GM15510 (cell line): ENCODE data around the gene TEX11.

Experiments
- POLR2A ChIP-seq: IDR thresholded peaks from 3 replicates; pipeline ENCODE4 v1.6.1; 2011; ENCODE audit warnings: borderline replicate concordance; ENCODE audit not compliant: insufficient read length; ENCODE audit errors: extremely low read depth

Gene TEX11

DNA sequence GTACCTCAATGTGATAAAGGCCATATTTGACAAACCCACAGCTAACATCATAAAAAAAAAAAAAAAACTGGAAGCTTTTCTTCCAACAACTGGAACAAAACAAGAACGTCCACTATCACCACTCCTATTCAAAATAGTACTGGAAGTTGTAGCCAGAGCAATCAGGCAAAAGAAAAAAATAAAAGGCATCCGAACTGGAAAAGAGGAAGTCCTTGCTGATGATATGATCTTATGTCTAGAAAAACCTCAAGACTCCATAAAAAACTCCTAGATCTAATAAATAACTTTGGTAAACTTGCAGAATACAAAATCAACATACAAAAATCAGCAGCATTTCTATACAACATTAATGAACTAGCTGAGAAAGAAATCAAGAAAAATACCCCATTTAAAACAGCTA lies 134.3 kb downstream of the TEX11 start:
- TF ChIP-seq POLR2A, result no peak

DNA sequence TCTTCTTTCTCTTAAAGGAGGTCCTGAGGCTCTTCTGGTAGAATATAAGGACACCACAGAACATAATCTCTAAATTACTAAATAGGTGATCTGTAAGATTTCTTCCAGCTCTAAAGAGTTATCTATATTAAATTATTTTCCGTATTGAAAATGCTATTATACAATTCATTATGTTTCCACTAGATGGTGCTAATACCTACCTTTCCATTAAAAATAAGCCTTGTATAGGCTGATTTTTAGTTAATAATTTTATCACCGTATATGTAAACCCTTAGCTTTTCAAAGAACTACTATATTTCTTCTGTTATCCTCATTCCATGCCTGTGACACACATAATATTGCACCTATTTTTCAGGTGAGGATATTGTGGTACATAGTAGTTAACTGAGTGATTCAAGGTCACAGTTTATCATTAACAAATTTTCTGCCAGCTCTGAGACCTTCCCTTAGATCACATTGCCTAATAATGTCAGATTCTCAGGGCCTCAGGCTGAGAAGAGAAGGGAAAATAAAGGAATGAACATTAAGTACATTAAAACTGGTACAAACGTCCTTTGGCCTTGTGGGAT lies 138.8 kb downstream of the TEX11 start:
- no peak for TF ChIP-seq POLR2A

DNA sequence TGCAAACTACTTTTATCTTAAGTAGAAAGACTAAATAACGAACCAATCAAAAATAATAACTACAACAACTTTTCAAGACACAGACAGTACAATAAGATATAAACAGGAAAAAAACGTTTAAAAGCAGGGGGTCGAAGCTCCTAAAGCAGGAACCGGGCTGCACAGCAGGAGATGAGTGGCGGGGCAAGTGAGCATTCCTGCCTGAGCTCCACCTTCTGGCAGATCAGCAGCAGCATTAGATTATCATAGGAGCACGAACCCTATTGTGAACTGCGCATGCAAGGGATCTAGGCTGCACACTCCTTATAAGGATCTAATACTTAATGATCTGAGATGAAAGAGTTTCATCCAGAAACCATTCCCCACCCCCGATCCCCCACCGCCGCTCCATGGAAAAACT lies 146.2 kb downstream of the TEX11 start:
- no peak for TF ChIP-seq POLR2A

- TF ChIP-seq POLR2A, result no peak
These were observed 152.7 kb downstream of the TEX11 start for GRCh38 chrX:70755850-70756249.

- TF ChIP-seq POLR2A, result no peak
These were observed 154.2 kb downstream of the TEX11 start for GRCh38 chrX:70754169-70754848.

DNA sequence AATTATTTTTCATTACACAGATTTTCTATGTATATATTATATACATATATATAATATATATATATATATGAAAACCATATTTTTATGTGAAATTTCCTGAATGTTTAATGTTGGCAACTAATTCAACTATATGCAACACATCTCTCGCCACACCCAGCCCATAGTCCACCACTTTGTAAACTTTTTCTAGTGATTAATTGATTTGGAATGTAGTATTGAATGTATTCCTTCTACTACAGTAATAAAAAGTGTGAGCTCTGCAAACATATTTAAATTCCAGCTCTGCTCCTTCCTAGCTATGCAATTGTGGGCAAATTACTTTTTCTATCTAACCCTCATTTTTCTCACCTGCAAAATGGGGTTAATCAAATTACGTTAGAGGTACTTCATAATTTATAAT lies 187.8 kb downstream of the TEX11 start:
- no peak for TF ChIP-seq POLR2A

GRCh38 chrX:70694339-70695122 lies 214.0 kb downstream of the TEX11 start:
- TF ChIP-seq POLR2A, result no peak

DNA sequence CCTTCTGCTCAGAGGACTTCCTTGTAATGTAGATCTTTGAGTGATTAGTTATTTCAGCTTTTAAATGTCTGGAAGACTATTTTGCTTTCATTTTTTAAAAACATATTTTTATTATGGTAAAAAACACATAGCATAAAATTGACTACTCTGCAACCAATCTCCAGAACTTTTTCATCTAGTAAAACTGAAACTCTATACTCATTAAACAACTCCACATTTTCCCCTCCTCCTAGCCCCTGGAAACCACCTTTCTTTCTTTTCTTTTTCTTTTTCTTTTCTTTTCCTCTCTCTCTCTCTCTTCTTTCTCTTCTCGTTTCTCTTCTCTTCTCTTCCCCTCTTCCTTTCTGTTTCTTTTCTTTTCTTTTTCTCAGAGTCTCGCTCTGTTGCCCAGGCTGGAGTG lies 233.2 kb downstream of the TEX11 start:
- TF ChIP-seq POLR2A, result no peak

DNA sequence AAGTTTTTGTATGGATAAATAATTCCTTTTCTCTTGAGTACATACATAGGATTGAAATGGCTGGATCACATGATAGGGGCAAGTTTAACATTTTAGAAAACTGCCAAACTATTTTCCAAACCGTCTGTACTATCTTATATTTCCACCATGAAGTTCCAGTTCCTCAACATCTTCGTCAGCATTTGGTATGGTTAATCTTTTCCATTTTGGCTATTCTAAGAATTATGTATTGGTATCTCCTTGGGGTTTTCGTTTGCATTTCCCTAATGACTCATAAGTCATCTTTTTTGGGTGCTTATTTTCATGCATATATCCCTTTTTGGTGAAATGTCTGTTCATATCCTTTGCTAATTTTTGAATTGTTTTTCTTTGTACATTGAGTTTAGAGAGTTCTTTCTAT lies 236.2 kb downstream of the TEX11 start:
- TF ChIP-seq POLR2A, result no peak

DNA sequence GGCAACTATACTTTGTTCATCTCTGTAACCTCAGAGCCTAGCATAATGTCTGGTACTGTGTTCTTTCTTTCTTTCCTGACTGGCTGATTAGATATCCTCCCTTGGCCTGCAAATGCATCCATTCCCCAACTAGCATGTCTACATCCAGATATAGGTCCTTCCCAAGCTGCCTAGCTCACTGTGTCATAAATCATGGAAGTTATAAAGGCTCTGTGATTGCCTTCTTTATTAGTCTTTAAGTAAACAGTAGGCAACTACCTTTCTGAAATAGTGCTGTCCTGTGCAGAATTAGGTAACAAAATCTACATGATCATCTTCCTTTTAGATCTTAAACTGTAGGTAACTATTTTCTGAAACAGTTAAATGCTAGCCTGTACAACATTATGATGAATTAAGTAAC lies 239.4 kb downstream of the TEX11 start:
- TF ChIP-seq POLR2A, result no peak

GRCh38 chrX:70664726-70665125 lies 243.8 kb downstream of the TEX11 start:
- TF ChIP-seq POLR2A, result no peak

GRCh38 chrX:70656304-70656703 lies 252.2 kb downstream of the TEX11 start:
- TF ChIP-seq POLR2A, result no peak

DNA sequence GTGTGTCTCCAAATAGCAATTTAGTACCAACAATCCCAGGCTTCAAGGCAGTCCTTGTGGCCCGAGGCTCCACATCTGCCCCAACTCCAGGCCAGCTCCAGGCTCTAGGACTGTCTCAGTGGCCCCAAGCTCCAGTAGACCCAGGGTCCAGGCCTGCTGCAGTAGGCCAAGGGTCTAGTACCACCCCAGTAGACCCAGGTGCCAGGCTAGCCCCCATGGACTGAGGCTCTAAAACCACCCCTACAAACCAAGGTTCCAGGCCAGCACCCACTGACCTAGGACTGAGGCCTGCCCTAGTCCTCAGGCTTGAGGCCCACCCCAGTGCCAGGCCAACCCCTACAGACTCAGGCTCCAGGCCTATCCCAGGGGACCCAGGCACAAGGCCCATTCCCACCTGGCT lies 272.3 kb downstream of the TEX11 start:
- no peak for TF ChIP-seq POLR2A

GRCh38 chrX:70635669-70636068 lies 272.8 kb downstream of the TEX11 start:
- no peak for TF ChIP-seq POLR2A

- TF ChIP-seq POLR2A, result no peak
These were observed 273.3 kb downstream of the TEX11 start for GRCh38 chrX:70635227-70635626.

- TF ChIP-seq POLR2A, result no peak
These were observed 286.8 kb downstream of the TEX11 start for GRCh38 chrX:70621743-70622142.

GRCh38 chrX:70618467-70618866 lies 290.0 kb downstream of the TEX11 start:
- TF ChIP-seq POLR2A, result no peak

DNA sequence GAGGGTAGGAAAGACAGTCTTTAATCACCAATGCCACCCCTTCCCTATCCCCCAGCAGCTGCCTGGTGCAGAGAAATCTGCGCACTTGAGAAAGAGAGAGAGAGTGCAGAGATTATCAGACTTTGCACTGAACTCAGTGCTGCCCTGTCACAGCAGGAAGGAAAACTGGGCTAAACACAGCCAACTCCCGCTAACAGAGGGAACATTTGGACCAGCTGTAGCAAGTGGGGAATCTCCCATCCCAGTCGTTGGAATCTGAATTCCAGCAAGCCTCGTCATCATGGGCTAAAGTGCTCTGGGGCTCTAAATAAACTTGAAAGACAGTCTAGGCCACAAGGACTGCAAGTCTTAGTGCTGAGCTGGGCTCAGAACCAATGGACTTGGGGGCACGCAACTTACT lies 295.2 kb downstream of the TEX11 start:
- no peak for TF ChIP-seq POLR2A
